CD14-positive monocyte (primary cell): ENCODE measurements around the gene SUCLG2. TPM values are rescaled to one million over a fixed set of nuclear protein-coding genes. Genes with fewer than 3 reads are reported as not detected.

ENCODE experiments used
- DNase-seq, 3 donors: peaks; one replicate each; pipeline ENCODE4 v3.0.0-alpha.2; 2011 to 2022
- H2AFZ ChIP-seq: 2 replicates; pipeline ENCODE4 v1.6.0; 2012; ENCODE audit warnings: mild to moderate bottlenecking, low read depth, low read length, inconsistent platforms; ENCODE audit not compliant: insufficient read depth, poor library complexity, severe bottlenecking
- H3K27ac ChIP-seq, 2 donors: 1 replicate in 1 of 2; 2 replicates in 1 of 2; pipeline ENCODE4 v1.5.1; 2012 to 2013; ENCODE audit warnings: low read length in 2 of 2, control low read depth in 1 of 2, inconsistent platforms in 1 of 2, low read depth in 1 of 2, mild to moderate bottlenecking in 1 of 2
- H3K27me3 ChIP-seq, 2 donors: one replicate each; pipeline versions ENCODE4 v1.6.0 to v1.6.1; 2011 to 2013; ENCODE audit warnings: low read length in 2 of 2; ENCODE audit not compliant: control insufficient read depth in 2 of 2, insufficient read depth in 2 of 2
- H3K36me3 ChIP-seq, 2 donors: replicated peaks in 1 of 2; 1 replicate in 1 of 2; 2 replicates in 1 of 2; pipeline versions ENCODE4 v1.5.1 to v1.6.1; 2012 to 2013; ENCODE audit warnings: low read length in 2 of 2, control low read depth in 1 of 2, inconsistent platforms in 1 of 2, mild to moderate bottlenecking in 1 of 2; ENCODE audit not compliant: insufficient read depth in 2 of 2, control insufficient read depth in 1 of 2
- H3K4me1 ChIP-seq, 2 donors: 1 replicate in 1 of 2; 2 replicates in 1 of 2; pipeline versions ENCODE4 v1.5.1 to v1.6.1; 2012 to 2013; ENCODE audit warnings: low read length in 2 of 2, control low read depth in 1 of 2, inconsistent platforms in 1 of 2, mild to moderate bottlenecking in 1 of 2, moderate library complexity in 1 of 2; ENCODE audit not compliant: insufficient read depth in 2 of 2, control insufficient read depth in 1 of 2
- H3K4me2 ChIP-seq: replicated peaks from 2 replicates; pipeline ENCODE3; 2012; ENCODE audit warnings: low read length, moderate library complexity, mild to moderate bottlenecking; ENCODE audit not compliant: poor library complexity, severe bottlenecking; ENCODE audit errors: extremely low read depth
- H3K4me3 ChIP-seq, 3 experiments: fragments of 200-600 bp in 1 of 3; sonication (generic) in 1 of 3; replicated peaks in 1 of 3; 1 replicate in 2 of 3; 2 replicates in 1 of 3; pipeline ENCODE4 v1.5.1; 2011 to 2013; ENCODE audit warnings: low read length in 3 of 3, mild to moderate bottlenecking in 3 of 3, control low read depth in 2 of 3, low read depth in 2 of 3, inconsistent platforms in 1 of 3, moderate library complexity in 1 of 3
- H3K79me2 ChIP-seq: 2 replicates; pipeline ENCODE4 v1.6.0; 2012; ENCODE audit warnings: mild to moderate bottlenecking, control low read depth, inconsistent platforms, low read length, moderate library complexity; ENCODE audit not compliant: insufficient read depth
- H3K9ac ChIP-seq: 2 replicates; pipeline ENCODE4 v1.6.0; 2017; ENCODE audit warnings: low read length, mild to moderate bottlenecking; ENCODE audit not compliant: insufficient read depth, poor library complexity, severe bottlenecking
- H3K9me3 ChIP-seq, 2 donors: replicated peaks in 1 of 2; 1 replicate in 1 of 2; 2 replicates in 1 of 2; pipeline versions ENCODE4 v1.5.1 to v1.6.1; 2012 to 2013; ENCODE audit warnings: low read length in 2 of 2, control low read depth in 1 of 2; ENCODE audit not compliant: control insufficient read depth in 1 of 2, insufficient read depth in 1 of 2
- H4K20me1 ChIP-seq: 2 replicates; pipeline ENCODE4 v1.6.0; 2012; ENCODE audit warnings: mild to moderate bottlenecking, low read length, control low read depth, moderate library complexity; ENCODE audit not compliant: insufficient read depth
- H3K27ac Mint-ChIP-seq, 7 donors: one replicate each; pipeline ENCODE4 v1.8.0; 2020; ENCODE audit warnings: mild to moderate bottlenecking in 7 of 7, mixed read lengths in 7 of 7, moderate library complexity in 6 of 7, inconsistent platforms in 2 of 7
- H3K27me3 Mint-ChIP-seq, 3 donors: one replicate each; pipeline ENCODE4 v1.8.0; 2021 to 2022; ENCODE audit warnings: low read depth in 3 of 3, mild to moderate bottlenecking in 3 of 3, mixed read lengths in 3 of 3, moderate library complexity in 3 of 3, inconsistent platforms in 1 of 3
- H3K36me3 Mint-ChIP-seq, 2 donors: one replicate each; pipeline ENCODE4 v1.8.0; 2020; ENCODE audit warnings: mixed read lengths in 2 of 2, inconsistent platforms in 1 of 2, mild to moderate bottlenecking in 1 of 2
- H3K4me1 Mint-ChIP-seq: one replicate; pipeline ENCODE4 v1.8.0; 2020; ENCODE audit warnings: mild to moderate bottlenecking, mixed read lengths
- H3K4me3 Mint-ChIP-seq, 2 donors: one replicate each; pipeline ENCODE4 v1.8.0; 2020; ENCODE audit warnings: mild to moderate bottlenecking in 2 of 2, mixed read lengths in 2 of 2, moderate library complexity in 1 of 2
- H3K9me3 Mint-ChIP-seq, 7 donors: one replicate each; pipeline ENCODE4 v1.8.0; 2020 to 2022; ENCODE audit warnings: mixed read lengths in 7 of 7, mild to moderate bottlenecking in 6 of 7, moderate library complexity in 6 of 7, inconsistent platforms in 2 of 7
- WGBS: methylation state at CpG from one replicate; pipeline ENCODE4 v1.1.5; 2013; ENCODE audit warnings: missing lambda C conversion rate; ENCODE audit not compliant: insufficient coverage; 5-methylcytosine and 5-hydroxymethylcytosine counted together
- intact Hi-C, 2 donors: fragments of 100-400 bp; cut with micrococcal nuclease; formaldehyde crosslinking; loops; one replicate each; pipeline versions ENCODE4 v1.15.0 to v1.15.1; 2023
- polyA plus RNA-seq, 3 donors: library from polyadenylated mRNA; depleted of rRNA in 1 of 3; unstranded in 2 of 3; stranded (reverse) in 1 of 3; fragments of 300-500 nt in 2 of 3; fragments of >200 nt in 1 of 3; fragmentation: Illumina TruSeq in 2 of 3; gene quantifications; 1 replicate in 2 of 3; 2 replicates in 1 of 3; pipeline ENCODE4 v1.2.3, GENCODE V29; 2012 to 2021
- TF ChIP-seq, protein P1 (sequence below): fragments of 200-600 bp; IDR thresholded peaks from one replicate; pipeline ENCODE4 v1.8.0; 2022; ENCODE audit warnings: antibody characterized with exemption, mild to moderate bottlenecking

Gene SUCLG2
- polyA plus RNA-seq, 3 donors, result 10.8 to 37.5 (median 32.9) TPM

DNA sequence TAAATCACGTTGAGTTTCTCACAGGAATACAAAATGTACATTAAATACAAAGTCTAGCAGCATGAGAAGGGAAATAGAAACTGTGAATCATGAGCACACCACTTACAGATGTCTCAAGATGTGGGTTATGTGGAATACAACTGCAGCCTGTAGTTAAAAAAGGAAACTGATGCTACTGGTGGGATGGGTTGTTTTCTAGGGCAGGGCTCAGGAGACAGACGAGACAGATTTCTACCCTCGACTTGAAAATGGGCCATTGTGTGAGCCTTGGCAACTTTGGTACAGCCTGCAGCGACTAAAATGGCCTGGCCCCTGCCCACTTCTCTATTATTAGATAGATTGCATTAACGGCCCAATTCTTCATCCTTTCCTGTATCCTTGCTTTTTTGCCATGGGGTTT, 293.1 kb downstream of the SUCLG2 start:
- Histone ChIP-seq H3K27me3 (peaks cover 0 to 2% of the 10 kb centered on the region in 2 donors), H3K9ac (no peak overlapping the region), H2AFZ (no peak overlapping the region), H3K9me3 (no peaks in the 10 kb centered on the region), H3K4me1 (no peaks in the 10 kb centered on the region), H3K4me2 (no peak overlapping the region), H3K36me3 (no peaks in the 10 kb centered on the region), H3K27ac (no peak overlapping the region), H3K4me3 (no peak overlapping the region), H4K20me1 (no peaks in the 10 kb centered on the region), H3K79me2 (no peaks in the 10 kb centered on the region)
- no peak for DNase-seq
- Mint-ChIP-seq H3K9me3 (peaks cover 0 to 2% (median 0%) of the 10 kb centered on the region in 7 donors), H3K27me3 (peaks cover 0 to 3% (median 0%) of the 10 kb centered on the region in 3 donors), H3K4me3 (no peak overlapping the region), H3K4me1 (no peaks in the 10 kb centered on the region), H3K36me3 (no peaks in the 10 kb centered on the region), H3K27ac (no peak overlapping the region)
- 0% methylated on average over 1 of the region's 5 CpGs for WGBS
- TF ChIP-seq, protein P1, sequence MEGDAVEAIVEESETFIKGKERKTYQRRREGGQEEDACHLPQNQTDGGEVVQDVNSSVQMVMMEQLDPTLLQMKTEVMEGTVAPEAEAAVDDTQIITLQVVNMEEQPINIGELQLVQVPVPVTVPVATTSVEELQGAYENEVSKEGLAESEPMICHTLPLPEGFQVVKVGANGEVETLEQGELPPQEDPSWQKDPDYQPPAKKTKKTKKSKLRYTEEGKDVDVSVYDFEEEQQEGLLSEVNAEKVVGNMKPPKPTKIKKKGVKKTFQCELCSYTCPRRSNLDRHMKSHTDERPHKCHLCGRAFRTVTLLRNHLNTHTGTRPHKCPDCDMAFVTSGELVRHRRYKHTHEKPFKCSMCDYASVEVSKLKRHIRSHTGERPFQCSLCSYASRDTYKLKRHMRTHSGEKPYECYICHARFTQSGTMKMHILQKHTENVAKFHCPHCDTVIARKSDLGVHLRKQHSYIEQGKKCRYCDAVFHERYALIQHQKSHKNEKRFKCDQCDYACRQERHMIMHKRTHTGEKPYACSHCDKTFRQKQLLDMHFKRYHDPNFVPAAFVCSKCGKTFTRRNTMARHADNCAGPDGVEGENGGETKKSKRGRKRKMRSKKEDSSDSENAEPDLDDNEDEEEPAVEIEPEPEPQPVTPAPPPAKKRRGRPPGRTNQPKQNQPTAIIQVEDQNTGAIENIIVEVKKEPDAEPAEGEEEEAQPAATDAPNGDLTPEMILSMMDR, result no peak
- intact Hi-C loops, result no loop called here

DNA sequence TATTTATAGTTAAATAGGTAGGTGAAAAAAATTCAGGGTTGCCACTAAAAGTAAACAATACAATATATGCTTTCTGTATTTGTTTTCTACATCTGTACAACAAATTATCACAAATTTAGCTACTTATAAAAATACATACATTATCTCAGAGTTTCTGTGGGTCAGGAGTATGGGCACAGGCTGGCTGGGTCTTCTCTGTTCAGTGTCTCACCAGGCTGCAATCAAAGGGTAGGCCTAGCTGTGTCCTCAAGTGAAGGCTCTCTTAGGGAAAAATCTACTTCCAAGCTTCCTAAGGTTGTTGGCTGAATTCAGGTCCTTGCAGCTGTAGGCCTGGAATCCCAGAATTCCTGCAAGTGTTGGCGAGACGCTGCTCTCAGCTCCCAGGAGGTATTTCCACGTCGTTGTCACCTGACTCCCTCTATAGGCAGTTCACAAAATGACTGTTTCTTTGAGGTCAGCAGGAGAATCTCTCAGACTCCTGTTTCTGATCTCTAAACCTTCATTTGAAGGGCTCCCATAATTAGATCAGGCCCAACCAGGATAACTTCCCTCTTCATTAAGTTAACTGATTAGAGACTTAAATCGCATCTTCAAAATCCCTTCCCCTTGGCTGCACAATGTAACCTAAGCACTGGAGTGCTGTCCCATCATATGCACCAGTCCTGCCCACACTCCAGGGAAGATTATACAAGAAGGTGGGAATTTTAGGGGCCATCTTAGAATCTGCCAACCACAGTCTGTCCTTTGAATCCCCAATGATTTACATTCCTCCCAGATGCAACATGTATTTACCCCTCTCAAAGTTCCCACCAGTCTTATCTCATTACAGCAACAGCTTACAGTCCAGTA, 296.6 kb downstream of the SUCLG2 start:
- intact Hi-C loops, result no loop called here

More for the DNA sequence above, 296.6 kb downstream of the SUCLG2 start:
- DNase-seq, result no peak
- H3K36me3 Mint-ChIP-seq, result no peaks in the 10 kb centered on the region
- H3K27me3 ChIP-seq, result peaks cover 0 to 2% of the 10 kb centered on the region in 2 donors
- 4% methylated on average over 4 of the region's 5 CpGs for WGBS
- no peaks in the 10 kb centered on the region for H3K79me2 ChIP-seq
- H3K4me1 ChIP-seq, result no peaks in the 10 kb centered on the region
- no peak overlapping the region for H3K4me3 Mint-ChIP-seq
- H3K4me3 ChIP-seq, result no peak overlapping the region
- no peaks in the 10 kb centered on the region for H3K9me3 ChIP-seq
- H4K20me1 ChIP-seq, result no peaks in the 10 kb centered on the region
- H3K27ac ChIP-seq, result no peak overlapping the region
- H3K27me3 Mint-ChIP-seq, result no peaks in the 10 kb centered on the region
- no peaks in the 10 kb centered on the region for H3K36me3 ChIP-seq
- no peaks in the 10 kb centered on the region for H3K4me1 Mint-ChIP-seq
- no peak overlapping the region for H3K9ac ChIP-seq
- no peak overlapping the region for H3K27ac Mint-ChIP-seq
- TF ChIP-seq, protein P1, result peak; percentile 49
- no peak overlapping the region for H2AFZ ChIP-seq
- no peaks in the 10 kb centered on the region for H3K9me3 Mint-ChIP-seq
- no peak overlapping the region for H3K4me2 ChIP-seq
